DND-41 (cell line): ENCODE results near the gene GFY.

ENCODE experiments used
- EZH2 ChIP-seq: IDR thresholded peaks from 3 replicates; pipeline ENCODE4 v1.6.1; 2012; ENCODE audit warnings: borderline replicate concordance, low read depth, mild to moderate bottlenecking, moderate library complexity, low read length, inconsistent platforms; ENCODE audit not compliant: severe bottlenecking
- TF ChIP-seq, protein P1 (sequence below): IDR thresholded peaks from 2 replicates; pipeline ENCODE4 v1.5.1; 2012; ENCODE audit warnings: borderline replicate concordance, low read length, moderate library complexity, mild to moderate bottlenecking; ENCODE audit not compliant: poor library complexity, severe bottlenecking; ENCODE audit errors: extremely low read depth

DNA sequence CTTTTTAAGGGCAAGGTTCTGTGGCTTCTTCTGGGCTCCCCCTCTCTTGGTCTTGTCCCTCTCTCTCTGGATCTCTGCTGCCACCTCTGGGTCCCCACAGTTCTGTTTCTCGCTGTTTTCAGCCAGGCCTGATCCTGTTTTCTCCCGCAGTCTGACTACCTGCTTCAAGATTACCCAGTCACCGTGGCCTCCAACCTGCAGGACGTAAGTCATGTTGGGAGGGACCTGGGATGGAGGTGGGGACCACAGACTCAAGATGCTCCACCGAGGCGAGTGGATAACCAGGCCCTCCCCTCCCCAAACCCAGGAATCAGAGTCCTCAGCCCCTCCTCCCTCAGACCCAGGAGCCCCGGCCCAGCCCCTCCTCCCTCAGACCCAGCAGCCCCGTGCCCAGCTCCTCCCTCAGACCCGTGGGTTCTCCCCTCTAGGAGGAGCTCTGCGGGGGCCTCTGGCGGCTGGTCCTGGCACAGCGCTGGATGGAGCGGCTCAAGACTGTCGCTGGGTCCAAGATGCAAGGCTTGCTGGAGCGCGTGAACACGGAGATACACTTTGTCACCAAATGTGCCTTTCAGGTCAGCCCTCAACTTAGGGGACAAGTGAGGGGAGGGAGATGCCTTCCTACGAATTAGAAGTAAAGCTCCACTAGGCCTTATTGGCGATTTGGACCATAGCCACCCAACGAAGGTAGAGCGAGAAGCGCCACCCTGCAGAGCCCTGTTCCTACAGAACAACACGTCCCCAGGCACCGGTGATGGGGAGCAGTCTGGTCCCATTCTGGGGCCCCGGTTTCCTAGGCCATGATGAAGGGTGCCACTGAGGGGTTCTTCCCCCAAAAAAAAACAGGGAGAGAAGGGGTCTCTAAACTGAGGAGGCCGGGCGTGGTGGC is 51.0 kb downstream of the GFY start:
- TF ChIP-seq, protein P1, sequence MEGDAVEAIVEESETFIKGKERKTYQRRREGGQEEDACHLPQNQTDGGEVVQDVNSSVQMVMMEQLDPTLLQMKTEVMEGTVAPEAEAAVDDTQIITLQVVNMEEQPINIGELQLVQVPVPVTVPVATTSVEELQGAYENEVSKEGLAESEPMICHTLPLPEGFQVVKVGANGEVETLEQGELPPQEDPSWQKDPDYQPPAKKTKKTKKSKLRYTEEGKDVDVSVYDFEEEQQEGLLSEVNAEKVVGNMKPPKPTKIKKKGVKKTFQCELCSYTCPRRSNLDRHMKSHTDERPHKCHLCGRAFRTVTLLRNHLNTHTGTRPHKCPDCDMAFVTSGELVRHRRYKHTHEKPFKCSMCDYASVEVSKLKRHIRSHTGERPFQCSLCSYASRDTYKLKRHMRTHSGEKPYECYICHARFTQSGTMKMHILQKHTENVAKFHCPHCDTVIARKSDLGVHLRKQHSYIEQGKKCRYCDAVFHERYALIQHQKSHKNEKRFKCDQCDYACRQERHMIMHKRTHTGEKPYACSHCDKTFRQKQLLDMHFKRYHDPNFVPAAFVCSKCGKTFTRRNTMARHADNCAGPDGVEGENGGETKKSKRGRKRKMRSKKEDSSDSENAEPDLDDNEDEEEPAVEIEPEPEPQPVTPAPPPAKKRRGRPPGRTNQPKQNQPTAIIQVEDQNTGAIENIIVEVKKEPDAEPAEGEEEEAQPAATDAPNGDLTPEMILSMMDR: peak; percentile 46
- no peak for TF ChIP-seq EZH2
